K562 (cell line): ENCODE data around the gene N4BP2L1.

ENCODE experiments used
- CHD1 ChIP-seq: fragments of 200-600 bp; sonication (generic); IDR thresholded peaks from one replicate; pipeline ENCODE4 v1.6.1; 2012; ENCODE audit warnings: mild to moderate bottlenecking, moderate library complexity, low read length, inconsistent platforms
- CHD4 ChIP-seq: fragments of 200-600 bp; sonication (generic); IDR thresholded peaks from 3 replicates; pipeline ENCODE4 v1.6.1; 2012; ENCODE audit warnings: low read depth, mild to moderate bottlenecking, mixed read lengths, low read length, inconsistent platforms; ENCODE audit not compliant: insufficient read depth, insufficient replicate concordance, poor library complexity, severe bottlenecking
- EP300 ChIP-seq: IDR thresholded peaks from 2 replicates; pipeline ENCODE4 v1.6.1; 2012; ENCODE audit warnings: low read length, improper control_type of control experiment
- FOXP1 ChIP-seq: sonication (generic); formaldehyde crosslinking; IDR thresholded peaks from 2 replicates; pipeline ENCODE4 v1.8.0; 2022; ENCODE audit warnings: mild to moderate bottlenecking, missing genetic modification reagents
- GTF2F1 ChIP-seq: IDR thresholded peaks from 2 replicates; pipeline ENCODE4 v1.6.1; 2011; ENCODE audit warnings: low read depth, low read length, improper control_type of control experiment
- POLR2A ChIP-seq: fragments of 450-650 bp; conservative IDR thresholded peaks from 2 replicates; pipeline ENCODE4 v1.6.1; 2016
- RAD21 ChIP-seq, 2 experiments: fragments of 250-450 bp in 1 of 2; fragments of 450-650 bp in 1 of 2; sonication (Bioruptor Pico) in 1 of 2; formaldehyde crosslinking in 1 of 2; IDR thresholded peaks in 1 of 2; conservative IDR thresholded peaks in 1 of 2; 2 replicates each; pipeline versions ENCODE4 v1.4.0 to v1.8.0; 2020 to 2022; ENCODE audit warnings: mild to moderate bottlenecking in 2 of 2, moderate library complexity in 1 of 2
- SMARCE1 ChIP-seq: fragments of 450-650 bp; IDR thresholded peaks from 2 replicates; pipeline ENCODE4 v1.7.1; 2016; ENCODE audit warnings: mild to moderate bottlenecking
- TAF7 ChIP-seq: fragments of 450-650 bp; IDR thresholded peaks from 2 replicates; pipeline ENCODE4 v1.6.1; 2016; ENCODE audit warnings: missing genetic modification characterization, missing compliant biosample characterization
- ZNF174 ChIP-seq: fragments of 250-450 bp; sonication (Bioruptor Pico); IDR thresholded peaks from 2 replicates; pipeline ENCODE4 v1.4.0; 2020; ENCODE audit warnings: mild to moderate bottlenecking
- TF ChIP-seq, protein P1 (sequence below), 3 experiments: IDR thresholded peaks in 2 of 3; conservative IDR thresholded peaks in 1 of 3; 2 replicates each; pipeline ENCODE4 v1.5.1; 2011 to 2012; ENCODE audit warnings: low read length in 3 of 3, mild to moderate bottlenecking in 3 of 3, control low read depth in 2 of 3, improper control_type of control experiment in 1 of 3, inconsistent platforms in 1 of 3, low read depth in 1 of 3, mixed read lengths in 1 of 3, moderate library complexity in 1 of 3; ENCODE audit not compliant: insufficient read depth in 2 of 3
- TF ChIP-seq, protein P2 (sequence below): sonication (generic); formaldehyde crosslinking; IDR thresholded peaks from 2 replicates; pipeline ENCODE4 v1.8.1; 2023; ENCODE audit warnings: mild to moderate bottlenecking, missing genetic modification reagents
- TF ChIP-seq, protein P3 (sequence below): fragments of 450-650 bp; IDR thresholded peaks from 2 replicates; pipeline ENCODE4 v1.6.1; 2017; ENCODE audit warnings: antibody characterized with exemption, mild to moderate bottlenecking

DNA sequence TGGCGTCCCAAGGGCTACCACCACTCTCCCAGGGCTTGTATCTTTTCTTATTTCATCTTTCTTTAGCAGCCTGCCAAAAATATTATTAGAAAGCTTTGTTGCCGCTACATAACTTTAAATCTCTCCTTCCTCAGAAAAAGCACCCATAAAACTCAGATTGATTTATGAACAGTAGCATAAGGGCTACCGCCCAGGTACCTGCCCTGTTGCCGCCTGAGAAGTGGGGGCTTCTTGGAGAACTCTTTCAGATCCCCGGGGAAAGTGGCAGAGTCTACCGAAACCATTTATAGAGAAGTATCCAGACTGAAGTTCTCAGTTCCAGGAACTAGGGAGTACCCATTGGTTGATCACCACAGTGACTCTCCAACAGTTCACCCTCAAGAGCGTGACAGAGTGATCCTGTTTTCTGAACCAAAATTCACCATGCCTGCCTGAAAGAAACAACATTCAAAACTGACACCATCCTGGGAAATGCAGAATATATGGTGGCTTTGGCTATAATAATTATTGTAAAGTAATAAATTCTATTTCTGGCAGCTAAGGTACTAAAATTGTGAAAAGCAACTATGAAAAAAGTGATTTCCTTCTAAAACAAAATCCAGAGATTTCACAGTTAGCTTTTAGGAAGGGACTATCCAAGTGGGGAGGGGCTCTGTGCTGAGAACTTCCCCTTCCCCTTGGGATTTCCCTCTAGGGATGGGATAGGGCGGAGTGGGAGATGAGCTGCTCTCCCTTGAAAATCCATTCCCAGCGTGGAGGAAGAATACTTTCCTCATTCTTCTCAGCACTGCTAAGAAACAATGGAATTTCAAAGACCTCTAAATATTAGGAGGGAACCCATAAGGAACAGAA is 877 bp upstream of the N4BP2L1 start:
- no peak for TF ChIP-seq CHD4
- no peak for TF ChIP-seq GTF2F1
- TF ChIP-seq EP300 = no peak
- TF ChIP-seq, protein P1, sequence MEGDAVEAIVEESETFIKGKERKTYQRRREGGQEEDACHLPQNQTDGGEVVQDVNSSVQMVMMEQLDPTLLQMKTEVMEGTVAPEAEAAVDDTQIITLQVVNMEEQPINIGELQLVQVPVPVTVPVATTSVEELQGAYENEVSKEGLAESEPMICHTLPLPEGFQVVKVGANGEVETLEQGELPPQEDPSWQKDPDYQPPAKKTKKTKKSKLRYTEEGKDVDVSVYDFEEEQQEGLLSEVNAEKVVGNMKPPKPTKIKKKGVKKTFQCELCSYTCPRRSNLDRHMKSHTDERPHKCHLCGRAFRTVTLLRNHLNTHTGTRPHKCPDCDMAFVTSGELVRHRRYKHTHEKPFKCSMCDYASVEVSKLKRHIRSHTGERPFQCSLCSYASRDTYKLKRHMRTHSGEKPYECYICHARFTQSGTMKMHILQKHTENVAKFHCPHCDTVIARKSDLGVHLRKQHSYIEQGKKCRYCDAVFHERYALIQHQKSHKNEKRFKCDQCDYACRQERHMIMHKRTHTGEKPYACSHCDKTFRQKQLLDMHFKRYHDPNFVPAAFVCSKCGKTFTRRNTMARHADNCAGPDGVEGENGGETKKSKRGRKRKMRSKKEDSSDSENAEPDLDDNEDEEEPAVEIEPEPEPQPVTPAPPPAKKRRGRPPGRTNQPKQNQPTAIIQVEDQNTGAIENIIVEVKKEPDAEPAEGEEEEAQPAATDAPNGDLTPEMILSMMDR (IDR thresholded peaks at IDR 0.05 in 2 of 3, conservative IDR thresholded peaks at IDR 0.05 in 1 of 3; ENCODE audit: insufficient read depth in 2 of 3, low read depth in 1 of 3, low read length in 3 of 3) = no peak
- TF ChIP-seq SMARCE1 = no peak
- no peak for TF ChIP-seq TAF7
- no peak for TF ChIP-seq FOXP1
- TF ChIP-seq, protein P2, sequence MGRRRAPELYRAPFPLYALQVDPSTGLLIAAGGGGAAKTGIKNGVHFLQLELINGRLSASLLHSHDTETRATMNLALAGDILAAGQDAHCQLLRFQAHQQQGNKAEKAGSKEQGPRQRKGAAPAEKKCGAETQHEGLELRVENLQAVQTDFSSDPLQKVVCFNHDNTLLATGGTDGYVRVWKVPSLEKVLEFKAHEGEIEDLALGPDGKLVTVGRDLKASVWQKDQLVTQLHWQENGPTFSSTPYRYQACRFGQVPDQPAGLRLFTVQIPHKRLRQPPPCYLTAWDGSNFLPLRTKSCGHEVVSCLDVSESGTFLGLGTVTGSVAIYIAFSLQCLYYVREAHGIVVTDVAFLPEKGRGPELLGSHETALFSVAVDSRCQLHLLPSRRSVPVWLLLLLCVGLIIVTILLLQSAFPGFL (CRISPR knock-in tag) = no peak
- TF ChIP-seq ZNF174 (CRISPR knock-in tag) = no peak
- no peak for TF ChIP-seq POLR2A
- TF ChIP-seq, protein P3, sequence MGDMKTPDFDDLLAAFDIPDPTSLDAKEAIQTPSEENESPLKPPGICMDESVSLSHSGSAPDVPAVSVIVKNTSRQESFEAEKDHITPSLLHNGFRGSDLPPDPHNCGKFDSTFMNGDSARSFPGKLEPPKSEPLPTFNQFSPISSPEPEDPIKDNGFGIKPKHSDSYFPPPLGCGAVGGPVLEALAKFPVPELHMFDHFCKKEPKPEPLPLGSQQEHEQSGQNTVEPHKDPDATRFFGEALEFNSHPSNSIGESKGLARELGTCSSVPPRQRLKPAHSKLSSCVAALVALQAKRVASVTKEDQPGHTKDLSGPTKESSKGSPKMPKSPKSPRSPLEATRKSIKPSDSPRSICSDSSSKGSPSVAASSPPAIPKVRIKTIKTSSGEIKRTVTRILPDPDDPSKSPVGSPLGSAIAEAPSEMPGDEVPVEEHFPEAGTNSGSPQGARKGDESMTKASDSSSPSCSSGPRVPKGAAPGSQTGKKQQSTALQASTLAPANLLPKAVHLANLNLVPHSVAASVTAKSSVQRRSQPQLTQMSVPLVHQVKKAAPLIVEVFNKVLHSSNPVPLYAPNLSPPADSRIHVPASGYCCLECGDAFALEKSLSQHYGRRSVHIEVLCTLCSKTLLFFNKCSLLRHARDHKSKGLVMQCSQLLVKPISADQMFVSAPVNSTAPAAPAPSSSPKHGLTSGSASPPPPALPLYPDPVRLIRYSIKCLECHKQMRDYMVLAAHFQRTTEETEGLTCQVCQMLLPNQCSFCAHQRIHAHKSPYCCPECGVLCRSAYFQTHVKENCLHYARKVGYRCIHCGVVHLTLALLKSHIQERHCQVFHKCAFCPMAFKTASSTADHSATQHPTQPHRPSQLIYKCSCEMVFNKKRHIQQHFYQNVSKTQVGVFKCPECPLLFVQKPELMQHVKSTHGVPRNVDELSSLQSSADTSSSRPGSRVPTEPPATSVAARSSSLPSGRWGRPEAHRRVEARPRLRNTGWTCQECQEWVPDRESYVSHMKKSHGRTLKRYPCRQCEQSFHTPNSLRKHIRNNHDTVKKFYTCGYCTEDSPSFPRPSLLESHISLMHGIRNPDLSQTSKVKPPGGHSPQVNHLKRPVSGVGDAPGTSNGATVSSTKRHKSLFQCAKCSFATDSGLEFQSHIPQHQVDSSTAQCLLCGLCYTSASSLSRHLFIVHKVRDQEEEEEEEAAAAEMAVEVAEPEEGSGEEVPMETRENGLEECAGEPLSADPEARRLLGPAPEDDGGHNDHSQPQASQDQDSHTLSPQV = no peak
- no peak for TF ChIP-seq RAD21 (CRISPR knock-in tag; conservative IDR thresholded peaks at IDR 0.05 in 1 of 2, IDR thresholded peaks at IDR 0.05 in 1 of 2)
- no peak for TF ChIP-seq CHD1
